ENCODE results near the gene ACRV1.

- no peak for TF ChIP-seq CTCF (IDR thresholded peaks at IDR 0.05)
- no peak for TF ChIP-seq POLR2AphosphoS5 (IDR thresholded peaks at IDR 0.05)
- no peak for TF ChIP-seq POLR2A (IDR thresholded peaks at IDR 0.05)
- no peak for TF ChIP-seq EP300 (IDR thresholded peaks at IDR 0.05)
Observed at GRCh38 chr11:125701018-125701610, 20.5 kb upstream of the ACRV1 start.

Measured in gastroesophageal sphincter (tissue), 3 donors.